Psoas muscle (tissue), 8 donors: ENCODE measurements around the gene P2RY14. TPM values are rescaled to one million over a fixed set of nuclear protein-coding genes. Genes with fewer than 3 reads are reported as not detected.

ENCODE experiments used
- ATAC-seq, 4 donors: fragments of 200-7000 bp; cut with Tn5 transposase; one replicate each; pipeline ENCODE4 v1.9.1; 2020; ENCODE audit warnings: moderate library complexity in 3 of 4, mild to moderate bottlenecking in 2 of 4
- DNase-seq, 2 donors: peaks; one replicate each; pipeline ENCODE4 v3.0.0-alpha.2; 2020
- H3K27ac ChIP-seq: fragments of 200-600 bp; one replicate; pipeline ENCODE4 v1.8.0; 2022
- H3K27me3 ChIP-seq, 3 donors: fragments of 200-600 bp in 1 of 3; one replicate each; pipeline versions ENCODE4 v1.6.1 to v1.8.0; 2013 to 2022; ENCODE audit warnings: low read length in 2 of 3, mild to moderate bottlenecking in 2 of 3, moderate library complexity in 1 of 3; ENCODE audit not compliant: insufficient read depth in 3 of 3
- H3K36me3 ChIP-seq, 2 donors: fragments of 200-600 bp in 1 of 2; one replicate each; pipeline versions ENCODE4 v1.6.1 to v1.8.0; 2013 to 2022; ENCODE audit warnings: low read depth in 1 of 2, mild to moderate bottlenecking in 1 of 2, moderate library complexity in 1 of 2; ENCODE audit not compliant: insufficient read depth in 1 of 2
- H3K4me1 ChIP-seq: fragments of 200-600 bp; one replicate; pipeline ENCODE4 v1.8.0; 2022
- H3K4me3 ChIP-seq: fragments of 200-600 bp; one replicate; pipeline ENCODE4 v1.8.0; 2022; ENCODE audit warnings: mild to moderate bottlenecking
- H3K9me3 ChIP-seq: fragments of 200-600 bp; one replicate; pipeline ENCODE4 v1.8.0; 2022
- CTCF ChIP-seq: fragments of 200-600 bp; IDR thresholded peaks from one replicate; pipeline ENCODE4 v1.8.0; 2022; ENCODE audit warnings: antibody characterized with exemption
- WGBS, 3 donors: extraction: QIAGEN DNeasy Blood & Tissue Kit; methylation state at CpG; one replicate each; pipeline versions ENCODE4 v1.1.6 to v1.1.7; 2013; 5-methylcytosine and 5-hydroxymethylcytosine counted together
- intact Hi-C, 2 donors: fragments of 100-400 bp; cut with DNase I; formaldehyde crosslinking; loops; one replicate each; pipeline versions ENCODE4 v1.11.0 to v1.14.2; 2022
- long read RNA-seq, 2 donors: library from polyadenylated mRNA; unstranded; transcript quantifications; one replicate each; pipeline ENCODE4 v2.0.0, GENCODE V29; 2021
- polyA plus RNA-seq, 3 donors: library from polyadenylated mRNA; stranded (reverse); fragments of 200-250 nt; gene quantifications; one replicate each; pipeline ENCODE4 v1.2.3, GENCODE V29; 2013
- total RNA-seq, 4 donors: library from RNA; stranded (reverse); fragmentation: NEBNext Ultra II Directional in 2 of 4; extraction: Animal tissue kit (Norgen Biotek cat#: 25700) in 2 of 4; gene quantifications; one replicate each; pipeline versions ENCODE4 v1.2.1 to v1.2.4, GENCODE V29; 2021 to 2023
- donor health status: healthy with polysubstance abuse.
- donor health status: DM: no; HTN: no; CAD: no; lungs with moderate emphysema.
- donor health status: Bipolar disorder and iron deficiency.
- donor health status: healthy.
- donor health status: DM: yes; HTN: yes; CAD: no.
- donor health status: DM: no; HTN: no; CAD: no.
- donor health status: DM: no; HTN: no; CAD: no.
- donor health status: DM: yes; HTN: yes; CAD: no.

P2RY14 gene
- total RNA-seq (1 to 10 TPM; 1.2 to 1.9 (median 1.7) TPM), polyA plus RNA-seq (1 to 10 TPM in 1 of 3 donors, under 1 TPM in 2; 0.55 to 1.2 (median 0.96) TPM)
- long read RNA-seq, donor 1: 0 reads
- long read RNA-seq, donor 2, partial matches to known transcripts: 0 of 1 reads
- long read RNA-seq, donor 2, other reads (novel, unspliced or antisense): 0 of 1 reads

- ATAC-seq (no peak), DNase-seq (no peak)
- WGBS, 3 donors: 54 to 61% (median 54%) methylated on average over 4 of the region's 4 CpGs
- Histone ChIP-seq H3K4me3 (peak within 1 kb of the TSS; percentile 28), H3K27me3 (no peaks in the 10 kb centered on the region), H3K27ac (no peak within 1 kb of the TSS), H3K4me1 (no peaks in the 10 kb centered on the region), H3K36me3 (no peaks in the 10 kb centered on the region), H3K9me3 (no peaks in the 10 kb centered on the region)
- TF ChIP-seq CTCF: no peak
- intact Hi-C loops: loop anchor here in 1 of 2 donors (10.0 kb wide), 1 partner anchor 553 kb away; no protein-coding TSS in a partner anchor
Observed at GRCh38 chr3:151278230-151278629, at the start of gene P2RY14. Gene P2RY14 (minus strand): TSS chr3:151278542. CDS start chr3:151214316, 64,226 bp downstream.

GRCh38 chr3:151327571-151328198 lies 49.3 kb upstream of the P2RY14 start:
- Histone ChIP-seq H3K4me3 (no peak overlapping the region), H3K4me1 (no peaks in the 10 kb centered on the region)

GRCh38 chr3:151322511-151322910 lies 44.2 kb upstream of the P2RY14 start:
- intact Hi-C loops: no loop called here
- WGBS, 3 donors: 91 to 100% (median 100%) methylated on average over 1 of the region's 1 CpG
- Histone ChIP-seq H3K4me1 (no peaks in the 10 kb centered on the region), H3K27ac (no peak overlapping the region), H3K9me3 (no peaks in the 10 kb centered on the region), H3K4me3 (no peak overlapping the region), H3K36me3 (no peaks in the 10 kb centered on the region), H3K27me3 (no peaks in the 10 kb centered on the region)
- TF ChIP-seq CTCF: no peak
- DNase-seq: no peak
- ATAC-seq: no peak

More at GRCh38 chr3:151327571-151328198, 49.3 kb upstream of the P2RY14 start:
- H3K36me3 ChIP-seq: no peaks in the 10 kb centered on the region
- 20 to 33% (median 23%) methylated on average over 3 of the region's 3 CpGs for WGBS, 3 donors
- no peak overlapping the region for H3K27ac ChIP-seq
- intact Hi-C loops: loop anchor here in 1 of 2 donors (5.0 kb wide), 1 partner anchor 100 kb away; no protein-coding TSS in a partner anchor
- H3K9me3 ChIP-seq: no peaks in the 10 kb centered on the region
- ATAC-seq: peak in 1 of 4 donors; percentile 62
- H3K27me3 ChIP-seq: no peaks in the 10 kb centered on the region
- DNase-seq: no peak
- TF ChIP-seq CTCF: peak; percentile 52

GRCh38 chr3:151321526-151321925 lies 43.2 kb upstream of the P2RY14 start:
- intact Hi-C loops: no loop called here
- no peak overlapping the region for H3K27ac ChIP-seq
- no peaks in the 10 kb centered on the region for H3K9me3 ChIP-seq
- DNase-seq (no peak), ATAC-seq (no peak)
- no peaks in the 10 kb centered on the region for H3K27me3 ChIP-seq
- WGBS, 3 donors: 72 to 80% (median 78%) methylated on average over 1 of the region's 1 CpG
- TF ChIP-seq CTCF: no peak
- no peaks in the 10 kb centered on the region for H3K4me1 ChIP-seq
- H3K36me3 ChIP-seq: no peaks in the 10 kb centered on the region
- H3K4me3 ChIP-seq: no peak overlapping the region
